HG03342 (cell line): Measurements from ENCODE around the gene ABTB1.

ENCODE experiments used
- ATAC-seq: cut with Tn5 transposase; IDR thresholded peaks from one replicate; pipeline ENCODE4 v1.9.1; 2021; ENCODE audit warnings: mild to moderate bottlenecking, moderate library complexity; ENCODE audit not compliant: unreplicated experiment

Gene ABTB1

GRCh38 chr3:127685708-127686511 is 13.2 kb downstream of the ABTB1 start:
- ATAC-seq: no peak

DNA sequence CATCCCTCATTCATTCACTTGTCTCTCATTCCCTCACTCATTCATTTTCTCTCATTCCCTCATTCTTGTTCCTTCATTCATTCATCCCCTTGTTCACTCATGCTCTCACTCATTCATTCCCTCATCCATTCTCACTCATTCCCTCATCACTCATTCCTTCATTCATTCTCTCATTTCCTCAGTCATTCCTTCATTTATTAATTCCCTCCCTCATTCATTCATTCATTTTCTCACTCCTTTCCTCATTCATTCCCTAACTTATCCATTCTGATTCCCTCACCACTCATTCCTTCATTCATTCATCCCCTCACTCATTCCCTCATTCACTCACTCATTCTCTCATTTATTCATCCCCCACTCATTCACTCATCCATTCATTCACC is 13.8 kb downstream of the ABTB1 start:
- ATAC-seq: no peak

GRCh38 chr3:127687228-127687737 is 14.5 kb downstream of the ABTB1 start:
- no peak for ATAC-seq

- no peak for ATAC-seq
Observed at GRCh38 chr3:127688022-127688415, 15.3 kb downstream of the ABTB1 start.

GRCh38 chr3:127688416-127689265 is 15.9 kb downstream of the ABTB1 start:
- no peak for ATAC-seq

DNA sequence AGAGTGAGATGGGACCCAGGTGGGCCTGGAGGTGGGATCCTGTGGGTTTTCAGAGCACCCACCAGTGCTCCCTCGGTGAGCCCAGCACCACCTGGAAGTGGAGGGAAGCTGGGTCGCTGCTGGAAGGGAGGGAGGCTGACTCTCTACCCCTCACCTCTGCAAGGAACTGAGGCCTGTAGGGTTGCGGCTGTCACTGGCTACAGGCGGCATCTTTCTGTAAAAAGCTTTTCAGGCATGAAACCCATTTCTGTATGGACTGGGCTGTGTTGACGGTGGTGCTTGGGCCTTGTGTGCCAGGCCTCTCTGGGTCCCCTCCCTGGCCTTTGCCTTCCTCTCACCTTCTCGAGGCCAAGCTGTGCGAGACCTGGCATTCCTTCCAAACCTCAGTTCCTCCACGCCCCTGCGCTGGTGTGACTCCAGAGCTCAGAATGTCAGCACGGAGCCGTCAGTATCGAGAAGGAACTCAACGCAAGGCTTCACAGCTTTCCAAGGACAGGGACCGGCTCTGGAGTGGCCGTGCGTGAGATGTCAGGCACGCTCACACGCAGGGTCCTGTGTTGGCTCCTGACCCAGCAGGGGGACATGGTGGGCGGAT is 16.6 kb downstream of the ABTB1 start:
- ATAC-seq: no peak

- ATAC-seq: no peak
Observed at GRCh38 chr3:127690106-127690505, 17.4 kb downstream of the ABTB1 start.

DNA sequence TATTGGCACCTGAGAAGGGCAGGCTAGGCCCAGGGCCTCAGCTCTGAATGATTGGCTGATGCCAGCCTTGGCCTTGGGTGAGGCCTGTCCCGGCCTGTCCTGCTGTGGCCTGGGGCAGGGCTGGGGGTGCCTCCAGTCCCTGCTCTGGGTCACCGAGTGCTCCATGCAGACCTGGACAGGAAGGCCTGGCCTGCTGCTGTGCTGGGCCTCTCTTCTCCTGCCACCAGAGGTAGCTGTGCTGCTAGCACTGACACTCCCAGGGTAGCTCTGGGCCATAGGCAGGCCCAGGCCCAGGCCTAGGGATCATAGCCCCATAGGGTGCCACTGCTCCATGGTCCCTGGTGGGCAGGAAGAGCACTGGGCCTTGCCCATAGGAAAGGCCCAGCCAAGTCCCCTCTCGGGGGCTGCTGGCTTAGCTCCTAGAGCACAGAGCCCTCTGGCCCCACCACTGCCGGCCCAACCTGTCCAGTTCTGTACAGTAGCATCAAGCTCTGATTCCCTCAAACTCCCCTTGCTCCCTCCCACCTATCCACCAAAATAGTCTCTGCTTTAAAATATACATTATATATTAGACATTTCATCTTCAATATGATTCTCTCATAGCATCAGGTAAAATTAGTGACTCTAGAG is 18.2 kb downstream of the ABTB1 start:
- ATAC-seq: no peak

DNA sequence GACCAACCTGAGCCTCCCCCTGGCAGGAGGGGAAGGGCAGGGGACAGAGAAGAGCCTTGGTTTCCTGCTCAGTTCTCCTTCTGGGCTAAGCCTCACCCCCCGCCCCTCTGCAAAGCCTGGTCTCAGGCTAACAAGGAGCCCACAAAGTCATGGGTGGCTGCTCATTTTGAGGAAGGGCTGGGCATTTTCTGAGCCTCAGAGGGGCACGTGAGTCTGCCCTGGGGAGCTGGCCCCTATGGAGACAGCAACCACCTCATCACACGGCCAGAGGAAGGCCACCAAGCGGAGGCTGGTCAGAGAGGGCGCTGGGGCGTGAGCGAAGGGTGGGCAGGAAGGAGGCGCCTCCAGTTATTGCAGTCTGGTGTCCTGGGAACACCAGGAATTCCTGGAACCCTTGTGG is 18.7 kb downstream of the ABTB1 start:
- no peak for ATAC-seq

DNA sequence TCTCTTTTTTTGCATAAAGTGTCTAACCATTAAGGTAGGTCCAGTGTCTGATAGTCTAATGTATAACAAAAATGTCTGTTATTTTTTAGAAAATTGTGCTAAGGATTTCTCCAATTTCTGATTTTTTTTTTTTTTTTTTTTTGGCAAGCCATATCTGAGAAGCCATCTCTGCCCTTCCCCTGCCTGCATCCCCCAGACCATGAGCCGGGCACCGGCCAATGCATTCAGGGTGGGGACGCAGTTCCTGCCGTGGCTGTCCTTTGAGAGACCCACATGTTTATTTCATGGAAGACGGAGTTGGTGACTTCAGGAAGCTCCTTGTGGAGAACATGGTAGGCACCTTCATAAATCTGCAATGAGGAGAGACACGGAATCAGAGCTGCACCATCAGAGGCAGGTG is 19.2 kb downstream of the ABTB1 start:
- ATAC-seq: no peak

DNA sequence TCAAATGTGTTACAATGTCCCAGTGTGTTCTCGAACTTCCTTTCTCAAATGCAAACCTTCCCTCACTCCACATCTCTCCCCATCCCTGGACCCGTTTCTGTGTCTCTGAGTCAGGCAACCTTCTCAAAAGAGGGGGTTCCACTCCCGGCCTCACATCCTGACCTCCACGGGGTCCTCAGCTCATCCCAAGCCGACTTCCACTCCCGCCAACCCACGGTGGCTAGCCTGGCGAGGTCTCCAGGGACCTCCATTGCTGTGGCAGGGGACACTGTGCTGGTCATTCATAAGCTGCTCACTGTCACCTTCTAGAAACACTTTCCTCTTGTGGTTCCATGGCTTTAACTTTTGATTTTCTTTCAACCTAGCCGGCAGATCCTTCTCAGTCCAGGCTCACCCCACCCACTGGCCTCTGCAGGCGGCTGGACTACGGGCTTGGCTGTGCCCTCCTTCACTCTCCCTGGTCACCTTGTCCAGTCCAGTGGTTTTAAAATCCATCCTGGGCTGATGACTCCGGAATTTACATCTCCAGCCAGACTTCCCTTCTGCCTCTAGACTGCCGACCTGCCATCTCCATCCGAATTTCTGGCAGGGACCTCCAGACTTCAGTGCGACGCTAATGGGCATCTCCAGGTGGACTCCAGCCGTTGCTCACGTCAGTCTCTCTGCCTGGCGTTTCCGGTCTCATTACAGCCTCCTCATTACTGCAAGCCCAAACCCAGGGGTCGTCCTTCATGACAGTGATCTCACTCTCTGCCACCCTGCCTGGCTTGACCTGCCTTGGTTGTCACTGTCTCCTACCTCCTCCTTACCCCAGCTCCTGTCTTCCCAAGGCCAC is 20.0 kb downstream of the ABTB1 start:
- no peak for ATAC-seq

- no peak for ATAC-seq
Observed at GRCh38 chr3:127693336-127693843, 20.6 kb downstream of the ABTB1 start.

DNA sequence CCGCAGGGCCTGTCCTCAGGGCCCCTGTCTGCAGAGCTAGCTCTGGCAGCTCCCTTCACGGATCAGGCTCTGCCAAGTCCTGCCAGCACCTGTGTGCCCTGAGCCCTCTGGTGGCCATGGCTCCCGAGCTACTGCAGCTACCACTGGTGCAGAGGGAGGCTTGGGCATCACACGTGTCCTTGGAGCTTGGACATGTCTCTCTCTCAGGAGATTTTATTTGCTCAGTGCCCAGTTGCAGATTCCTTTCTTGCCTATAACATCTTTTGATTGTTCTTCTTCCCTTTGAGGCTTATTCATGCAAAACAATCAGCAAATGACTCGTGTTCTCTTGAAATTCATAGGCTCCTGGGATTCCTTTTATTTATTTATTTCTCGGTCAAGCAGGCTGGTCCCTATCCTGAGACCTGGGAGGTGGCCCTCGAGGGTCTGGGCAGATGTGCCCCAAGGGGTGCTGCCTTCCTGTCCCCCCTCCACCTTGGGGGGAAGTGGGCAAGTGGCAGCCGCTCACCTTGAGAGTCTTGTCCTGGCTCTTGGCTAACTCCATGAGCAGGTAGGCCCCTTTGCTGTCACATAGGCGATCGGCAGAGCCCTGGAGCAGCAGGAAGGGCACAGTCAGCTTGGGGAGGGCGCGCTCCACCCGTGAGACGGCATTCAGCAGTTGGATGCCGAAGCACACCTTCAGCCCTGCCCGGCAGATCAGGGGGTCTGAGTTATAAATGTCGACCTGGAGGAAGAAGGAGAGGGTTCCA is 21.9 kb downstream of the ABTB1 start:
- ATAC-seq: no peak

DNA sequence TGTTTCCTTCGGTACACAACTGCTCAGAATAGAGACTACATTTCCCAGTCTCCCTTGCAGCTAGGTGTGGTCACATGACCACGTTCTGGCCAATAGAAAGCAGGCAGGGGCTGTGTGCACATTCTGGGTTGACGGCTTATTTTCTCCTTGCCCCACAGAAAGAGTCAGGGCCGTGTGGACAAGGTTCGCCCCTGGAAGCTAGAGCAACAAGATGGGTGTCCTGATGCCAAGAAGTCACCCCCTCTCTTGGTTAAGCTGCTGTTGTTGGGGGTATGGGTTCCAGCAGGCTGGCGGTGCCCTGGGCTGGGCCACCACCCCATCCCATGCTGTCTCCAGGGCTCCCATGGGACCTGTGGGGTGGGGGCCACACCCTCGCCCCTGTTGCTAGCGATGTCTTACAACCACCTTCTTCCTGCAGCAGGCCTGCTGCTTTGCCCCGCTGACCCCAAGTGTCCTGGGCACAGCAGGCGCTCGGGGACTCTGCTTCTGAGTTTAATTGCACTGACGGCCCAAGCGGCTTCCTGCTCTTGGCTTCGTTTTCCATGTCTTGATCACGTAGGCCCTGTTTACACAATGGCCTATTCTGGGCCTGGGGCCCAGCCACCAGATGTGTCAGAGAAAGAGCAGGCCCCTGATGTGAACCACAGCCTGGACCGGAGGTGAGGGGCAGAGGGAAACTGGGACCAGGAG is 24.9 kb downstream of the ABTB1 start:
- peak; percentile 84 for ATAC-seq

DNA sequence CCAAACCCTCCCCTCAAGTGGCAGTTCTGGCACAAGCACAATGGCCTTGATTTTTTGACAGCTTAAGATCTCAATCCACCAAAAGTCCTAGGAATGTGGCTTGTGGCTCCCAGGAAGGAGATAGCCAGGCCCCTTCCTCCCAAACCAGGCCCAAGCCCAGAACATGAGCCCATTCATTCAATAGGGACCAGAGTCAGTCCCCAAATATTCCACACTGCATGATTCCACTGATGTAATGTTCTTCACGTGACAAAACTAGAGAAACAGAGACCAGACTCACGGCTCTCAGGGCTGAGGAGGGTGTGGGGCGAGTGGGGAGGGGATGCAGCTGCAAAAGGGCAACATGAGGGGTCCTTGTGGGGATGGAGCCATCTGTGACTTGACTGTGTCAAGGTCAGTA is 25.5 kb downstream of the ABTB1 start:
- no peak for ATAC-seq

- ATAC-seq: no peak
Observed at GRCh38 chr3:127698691-127699415, 26.1 kb downstream of the ABTB1 start.

DNA sequence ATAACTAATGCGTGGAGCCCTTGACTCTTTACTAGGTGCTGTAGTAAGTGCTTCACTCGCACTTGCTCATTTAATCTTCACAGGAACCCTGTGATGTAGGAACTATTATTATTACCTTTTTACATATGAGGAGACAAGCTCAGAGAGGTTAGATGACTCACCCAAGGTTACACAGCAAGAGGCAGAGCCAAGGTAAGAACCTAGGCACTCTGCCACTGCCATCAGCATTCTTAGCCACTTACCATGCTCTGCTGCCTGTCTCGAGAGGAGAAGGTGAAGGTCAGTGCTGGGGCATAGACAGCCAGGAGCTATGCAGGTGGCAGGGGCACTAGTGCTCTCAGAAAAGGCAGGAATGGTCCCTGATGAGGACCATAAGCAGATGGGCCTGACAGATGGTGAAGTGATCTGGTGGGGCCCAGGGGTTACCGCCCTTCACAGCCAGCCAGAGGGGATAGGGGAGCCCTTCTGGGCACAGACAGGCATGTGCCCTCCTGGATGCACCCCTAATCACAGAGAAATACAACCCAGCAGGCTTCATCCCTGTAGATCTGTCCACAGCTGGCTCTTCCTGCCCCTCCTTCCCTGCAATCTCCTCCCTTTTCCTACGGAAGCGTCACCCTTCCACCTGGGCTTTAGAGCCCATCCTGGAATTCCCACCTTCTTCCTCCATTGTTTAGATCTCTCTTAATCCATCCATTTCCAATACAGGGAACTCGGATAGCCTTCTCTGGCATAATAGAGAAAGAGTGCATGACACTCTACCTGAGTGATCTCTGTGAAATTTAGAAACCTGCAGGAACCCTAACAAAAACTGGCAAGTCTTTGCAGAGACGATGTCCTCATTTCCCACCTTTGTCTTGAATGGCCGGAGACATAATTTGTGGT is 26.9 kb downstream of the ABTB1 start:
- ATAC-seq: no peak
